PC-9 (cell line): ENCODE data around the gene KRTAP20-2.

ENCODE experiments used
- CTCF ChIP-seq: fragments of 200-600 bp; sonication (generic); conservative IDR thresholded peaks from 2 replicates; pipeline ENCODE4 v1.6.1; 2017; ENCODE audit warnings: mixed run types, antibody characterized with exemption, mild to moderate bottlenecking, moderate library complexity
- EZH2 ChIP-seq: fragments of 200-600 bp; sonication (generic); IDR thresholded peaks from 2 replicates; pipeline ENCODE4 v1.8.0; 2017; ENCODE audit warnings: antibody characterized with exemption, low read depth

GRCh38 chr21:30613836-30614235, 21.2 kb upstream of the KRTAP20-2 start, which contains the start of gene KRTAP6-1:
- TF ChIP-seq CTCF (no peak), EZH2 (no peak)
